HepG2 (cell line): ENCODE data around the gene LSS. TPM values are rescaled to one million over a fixed set of nuclear protein-coding genes. Genes with fewer than 3 reads are reported as not detected.

Source experiments
- ATAC-seq: fragments of 200-7000 bp; cut with Tn5 transposase; 3 replicates; pipeline ENCODE4 v1.9.1; 2020; ENCODE audit warnings: mild to moderate bottlenecking, moderate library complexity
- BruUV-seq: library from RNA; stranded (reverse); fragments of 400-500 nt; replicated peaks from 2 replicates; lab custom pipeline; 2021; lab: Mats Ljungman, UMichigan
- CTCF ChIA-PET: fragments of 300-600 bp; formaldehyde crosslinking; extraction: SDS; loops from one replicate; lab custom pipeline; 2021; ENCODE audit warnings: low total read pairs, inconsistent platforms, low intra/inter-chr PET ratio; lab: Yijun Ruan, JAX
- POLR2A ChIA-PET: fragments of 350-600 bp; sonication (Branson Sonifier 250); formaldehyde crosslinking; loops from one replicate; lab custom pipeline; 2020; ENCODE audit warnings: antibody characterized with exemption, inconsistent platforms; lab: Yijun Ruan, JAX
- DNase-seq: peaks from one replicate; pipeline ENCODE4 v3.0.0-alpha.2; 2015; ENCODE audit warnings: low spot score
- FAIRE-seq: peaks from 3 replicates; lab custom pipeline; 2011; peaks lifted over from hg19 to GRCh38; lab: Jason Lieb, UNC
- H2AFZ ChIP-seq: one replicate; pipeline ENCODE4 v1.6.1; 2011; ENCODE audit warnings: low read length, inconsistent platforms
- H3K27ac ChIP-seq: fragments of 300-600 bp; 3 replicates; pipeline ENCODE4 v1.8.0; 2011; ENCODE audit warnings: mixed run types, mild to moderate bottlenecking, mixed read lengths, low read length, inconsistent platforms; ENCODE audit not compliant: insufficient read depth; ENCODE audit errors: extremely low read length
- H3K27me3 ChIP-seq, 2 experiments: fragments of 200-600 bp in 1 of 2; 2 replicates in 1 of 2; 3 replicates in 1 of 2; pipeline versions ENCODE4 v1.6.0 to v1.8.0; 2011; ENCODE audit warnings: low read length in 2 of 2, mild to moderate bottlenecking in 2 of 2, moderate library complexity in 2 of 2, inconsistent platforms in 1 of 2; ENCODE audit not compliant: insufficient read depth in 2 of 2, control insufficient read depth in 1 of 2
- H3K36me3 ChIP-seq, 2 experiments: fragments of 200-600 bp in 1 of 2; replicated peaks in 1 of 2; 2 replicates in 1 of 2; 3 replicates in 1 of 2; pipeline versions ENCODE4 v1.5.1 to v1.8.0; 2011; ENCODE audit warnings: low read length in 2 of 2, inconsistent platforms in 1 of 2; ENCODE audit not compliant: insufficient read depth in 2 of 2, control insufficient read depth in 1 of 2
- H3K4me1 ChIP-seq: 2 replicates; pipeline ENCODE4 v1.5.1; 2012; ENCODE audit warnings: low read length, inconsistent platforms; ENCODE audit not compliant: insufficient read depth
- H3K4me2 ChIP-seq: 2 replicates; pipeline ENCODE4 v1.6.0; 2011; ENCODE audit warnings: low read depth, low read length, inconsistent platforms
- H3K4me3 ChIP-seq, 3 experiments: fragments of 200-600 bp in 1 of 3; sonication (generic), shearing (Covaris generic) in 1 of 3; replicated peaks in 1 of 3; 2 replicates each; pipeline ENCODE4 v1.5.1; 2011 to 2016; ENCODE audit warnings: low read length in 3 of 3, inconsistent platforms in 2 of 3, low read depth in 2 of 3, mild to moderate bottlenecking in 2 of 3, control low read depth in 1 of 3, mixed read lengths in 1 of 3; ENCODE audit not compliant: insufficient read depth in 1 of 3
- H3K79me2 ChIP-seq: one replicate; pipeline ENCODE4 v1.6.1; 2011; ENCODE audit warnings: low read length, inconsistent platforms; ENCODE audit not compliant: insufficient read depth
- H3K9ac ChIP-seq: 2 replicates; pipeline ENCODE4 v1.6.0; 2011; ENCODE audit warnings: mild to moderate bottlenecking, low read depth, low read length, inconsistent platforms; ENCODE audit not compliant: insufficient read depth
- H3K9me3 ChIP-seq: 2 replicates; pipeline ENCODE4 v1.5.1; 2012; ENCODE audit warnings: mild to moderate bottlenecking, low read length
- H4K20me1 ChIP-seq: 2 replicates; pipeline ENCODE4 v1.6.0; 2011; ENCODE audit warnings: inconsistent platforms, mild to moderate bottlenecking, low read length, moderate library complexity; ENCODE audit not compliant: insufficient read depth
- AGO2 ChIP-seq: fragments of 200-400 bp; formaldehyde crosslinking; optimal IDR thresholded peaks from 2 replicates; pipeline ENCODE3; 2017; ENCODE audit warnings: mild to moderate bottlenecking, low read depth, low read length, moderate library complexity
- AHR ChIP-seq: IDR thresholded peaks from 2 replicates; pipeline ENCODE4 v1.6.1; 2018; ENCODE audit warnings: missing genetic modification reagents, missing compliant biosample characterization
- AKAP8 ChIP-seq: sonication (generic); formaldehyde crosslinking; IDR thresholded peaks from 2 replicates; pipeline ENCODE4 v1.5.1; 2020; ENCODE audit warnings: mild to moderate bottlenecking, missing genetic modification reagents
- HMG20A ChIP-seq: IDR thresholded peaks from 2 replicates; pipeline ENCODE4 v1.6.1; 2016; ENCODE audit warnings: borderline replicate concordance
- MAFK ChIP-seq, 2 experiments: IDR thresholded peaks in 1 of 2; conservative IDR thresholded peaks in 1 of 2; 2 replicates each; pipeline ENCODE4 v1.6.1; 2011; ENCODE audit warnings: improper control_type of control experiment in 2 of 2, low read length in 2 of 2
- MED8 ChIP-seq: sonication (generic); formaldehyde crosslinking; IDR thresholded peaks from 2 replicates; pipeline ENCODE4 v1.8.1; 2023; ENCODE audit warnings: mild to moderate bottlenecking, missing genetic modification reagents; ENCODE audit not compliant: insufficient replicate concordance
- MEIS2 ChIP-seq: sonication (generic); formaldehyde crosslinking; IDR thresholded peaks from 2 replicates; pipeline ENCODE4 v1.9.0; 2021; ENCODE audit warnings: mild to moderate bottlenecking, missing genetic modification reagents
- NAIF1 ChIP-seq: sonication (generic); formaldehyde crosslinking; IDR thresholded peaks from 2 replicates; pipeline ENCODE4 v1.5.0; 2020; ENCODE audit warnings: mild to moderate bottlenecking, missing genetic modification reagents, borderline replicate concordance
- NONO ChIP-seq, 2 experiments: fragments of 450-650 bp in 1 of 2; sonication (generic) in 1 of 2; formaldehyde crosslinking in 1 of 2; IDR thresholded peaks in 1 of 2; conservative IDR thresholded peaks in 1 of 2; 2 replicates each; pipeline versions ENCODE4 v1.6.1 to v1.8.0; 2017 to 2022; ENCODE audit warnings: mild to moderate bottlenecking in 1 of 2, missing genetic modification reagents in 1 of 2, moderate library complexity in 1 of 2
- PCBP1 ChIP-seq: fragments of 200-400 bp; formaldehyde crosslinking; IDR thresholded peaks from 2 replicates; pipeline ENCODE4 v1.6.1; 2017; ENCODE audit warnings: mild to moderate bottlenecking, low read depth, low read length, borderline replicate concordance
- POLR2A ChIP-seq, 2 experiments: IDR thresholded peaks; 2 replicates each; pipeline ENCODE4 v1.6.1; 2011; ENCODE audit warnings: low read depth in 2 of 2, low read length in 2 of 2, mild to moderate bottlenecking in 1 of 2, moderate library complexity in 1 of 2; ENCODE audit not compliant: insufficient read depth in 1 of 2
- POLR2G ChIP-seq: fragments of 200-400 bp; formaldehyde crosslinking; IDR thresholded peaks from 2 replicates; pipeline ENCODE4 v1.6.1; 2018; ENCODE audit warnings: mild to moderate bottlenecking, low read depth, low read length, moderate library complexity
- RAD21 ChIP-seq: fragments of 450-650 bp; formaldehyde crosslinking; IDR thresholded peaks from 2 replicates; pipeline ENCODE4 v1.5.0; 2020; ENCODE audit warnings: mild to moderate bottlenecking
- RBM22 ChIP-seq: fragments of 200-400 bp; formaldehyde crosslinking; optimal IDR thresholded peaks from 2 replicates; pipeline ENCODE3; 2017; ENCODE audit warnings: mild to moderate bottlenecking, low read length, moderate library complexity
- SALL2 ChIP-seq: sonication (generic); formaldehyde crosslinking; IDR thresholded peaks from 2 replicates; pipeline ENCODE4 v1.8.1; 2023; ENCODE audit warnings: mild to moderate bottlenecking, missing genetic modification reagents, inconsistent platforms
- ZFX ChIP-seq: sonication (generic); formaldehyde crosslinking; IDR thresholded peaks from 2 replicates; pipeline ENCODE4 v1.4.0; 2020; ENCODE audit warnings: mild to moderate bottlenecking, low read depth, missing genetic modification reagents, moderate library complexity
- ZNF687 ChIP-seq: sonication (generic); formaldehyde crosslinking; IDR thresholded peaks from 2 replicates; pipeline ENCODE4 v1.5.1; 2020; ENCODE audit warnings: mild to moderate bottlenecking, missing genetic modification reagents, moderate library complexity
- ZSCAN25 ChIP-seq: sonication (generic); formaldehyde crosslinking; IDR thresholded peaks from 2 replicates; pipeline ENCODE4 v1.8.0; 2022; ENCODE audit warnings: mild to moderate bottlenecking, missing genetic modification reagents
- WGBS: methylation state at CpG from one replicate; pipeline ENCODE4 v1.1.6; 2017; ENCODE audit warnings: low lambda C conversion rate; 5-methylcytosine and 5-hydroxymethylcytosine counted together
- in situ Hi-C: cut with HindIII; loops from 2 replicates; pipeline ENCODE4 v1.10.0; 2017; ENCODE audit warnings: low pct_unique_long_range_greater_than_20kb; ENCODE audit not compliant: extremely low pct_ligation_motif_present
- intact Hi-C: fragments of 100-400 bp; cut with micrococcal nuclease; formaldehyde crosslinking; loops from one replicate; pipeline ENCODE4 v1.10.0; 2022; ENCODE audit not compliant: unreplicated experiment
- polyA plus RNA-seq, 8 experiments: library from polyadenylated mRNA; depleted of rRNA in 3 of 8; stranded (reverse) in 7 of 8; unstranded in 1 of 8; fragments of >200 nt; fragmentation: Illumina TruSeq in 4 of 8; extraction: Trizol in 4 of 8; gene quantifications; 2 replicates each; pipeline versions ENCODE4 v1.2.1 to v1.2.3, GENCODE V29; 2011 to 2016; ENCODE audit warnings: low read depth in 4 of 8, missing spikeins in 1 of 8, mixed read lengths in 1 of 8; ENCODE audit not compliant: insufficient read depth in 1 of 8
- total RNA-seq, 5 experiments: library from RNA; depleted of rRNA; stranded (reverse); fragments of >200 nt; fragmentation: Illumina TruSeq; extraction: Trizol; gene quantifications; 2 replicates each; pipeline ENCODE4 v1.2.3, GENCODE V29; 2016; ENCODE audit warnings: low read depth in 1 of 5

Gene LSS
- total and polyA plus RNA-seq, 2 of the 13 experiments (the other 11 are each of a cell fraction or from before 2014, with no cell fraction given) = 72.6 to 113 TPM

DNA sequence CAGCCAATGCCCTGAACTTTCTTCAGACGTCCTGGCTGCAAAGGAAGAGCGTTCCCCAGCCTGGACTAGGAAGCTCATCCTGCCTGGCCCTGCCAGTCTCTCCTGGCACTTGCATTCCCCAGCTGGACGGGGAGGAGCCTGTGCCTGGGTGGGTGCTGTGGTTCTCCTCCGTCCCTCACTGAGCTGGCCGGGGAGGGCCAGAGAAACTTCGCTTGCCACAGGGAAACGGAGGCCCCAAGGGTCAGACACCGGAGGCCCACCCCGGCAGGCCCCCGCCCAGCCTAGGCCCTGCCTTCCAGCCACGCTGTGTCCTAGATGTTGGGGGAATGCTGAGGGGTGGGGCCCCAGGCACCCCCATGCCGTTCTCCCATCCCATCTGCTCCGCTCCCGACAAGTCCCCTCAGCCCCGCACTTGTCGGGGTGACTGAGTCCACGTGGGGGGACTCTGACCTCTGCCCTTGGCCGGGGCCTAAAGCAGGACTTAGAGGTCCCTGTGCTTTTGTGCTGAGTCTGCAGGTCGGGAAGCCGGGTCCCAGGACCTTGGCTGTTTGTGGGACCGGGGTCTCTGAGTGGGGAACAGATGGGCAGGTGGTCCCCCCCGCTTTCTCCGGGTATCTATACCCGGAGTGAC is 78.0 kb downstream of the LSS start:
- 92% methylated on average over 17 of the region's 24 CpGs for WGBS
- no peak for DNase-seq

GRCh38 chr21:46150073-46150472 is 78.5 kb downstream of the LSS start:
- no TSS peak for BruUV-seq
- ChIA-PET POLR2A (no interaction called here), CTCF (no interaction called here)
- FAIRE-seq = no peak
- ATAC-seq = no peak; the same call in 2 of the 3 replicates
- intact Hi-C loops = no loop called here
- peaks cover 20% of the 10 kb centered on the region for H3K79me2 ChIP-seq
- H3K27me3 ChIP-seq = no peaks in the 10 kb centered on the region; a peak in 2 of 5 replicates
- H2AFZ ChIP-seq = no peak overlapping the region
- no peak overlapping the region for H3K9ac ChIP-seq
- H3K27ac ChIP-seq = no peak overlapping the region
- WGBS = 89% methylated on average over 5 of the region's 19 CpGs
- peaks cover 2 to 25% of the 10 kb centered on the region in 2 experiments; a peak in 4 of 5 replicates for H3K36me3 ChIP-seq
- peaks cover 8% of the 10 kb centered on the region; the same call in 1 of the 2 replicates for H4K20me1 ChIP-seq
- H3K4me2 ChIP-seq = no peak overlapping the region
- in situ Hi-C loops = no loop called here
- DNase-seq = no peak
- peaks cover 55% of the 10 kb centered on the region for H3K4me1 ChIP-seq
- no peak overlapping the region for H3K4me3 ChIP-seq
- H3K9me3 ChIP-seq = no peaks in the 10 kb centered on the region
- TF ChIP-seq SALL2 (CRISPR knock-in tag) (no peak), ZSCAN25 (CRISPR knock-in tag) (no peak), ZNF687 (0 out of 2 replicates have a peak, but pooled peaks have one; percentile 3), NAIF1 (no peak), MED8 (no peak), RAD21 (CRISPR knock-in tag) (no peak), ZFX (CRISPR knock-in tag) (no peak), AGO2 (peak; percentile 23), PCBP1 (no peak), AHR (CRISPR knock-in tag) (no peak), HMG20A (CRISPR knock-in tag) (no peak)

More for the DNA sequence above, 78.0 kb downstream of the LSS start:
- intact Hi-C loops (no loop called here), in situ Hi-C loops (no loop called here)
- Histone ChIP-seq H2AFZ (no peak overlapping the region), H3K4me2 (no peak overlapping the region), H3K9ac (no peak overlapping the region), H3K4me3 (no peak overlapping the region), H4K20me1 (peaks cover 8% of the 10 kb centered on the region; the same call in 1 of the 2 replicates), H3K36me3 (peaks cover 2 to 23% of the 10 kb centered on the region in 2 experiments; a peak in 4 of 5 replicates), H3K27ac (no peak overlapping the region), H3K4me1 (peaks cover 56% of the 10 kb centered on the region), H3K27me3 (no peaks in the 10 kb centered on the region; a peak in 2 of 5 replicates), H3K9me3 (no peaks in the 10 kb centered on the region), H3K79me2 (peaks cover 23% of the 10 kb centered on the region)
- BruUV-seq = no TSS peak
- ATAC-seq (no peak), FAIRE-seq (no peak)
- POLR2A ChIA-PET = no interaction called here
- CTCF ChIA-PET = no interaction called here
- TF ChIP-seq POLR2G = peak; percentile 29
- no peak for TF ChIP-seq POLR2A (IDR thresholded peaks at IDR 0.05; ENCODE audit: insufficient read depth in 1 of 2, low read depth in 2 of 2, low read length in 2 of 2)
- TF ChIP-seq AGO2 = peak; percentile 82
- peak; percentile 58 to 64; a peak in 3 of 4 replicates for TF ChIP-seq MAFK (conservative IDR thresholded peaks at IDR 0.05 in 1 of 2, IDR thresholded peaks at IDR 0.05 in 1 of 2; ENCODE audit: low read length in 2 of 2)
- no peak for TF ChIP-seq MEIS2
- TF ChIP-seq NONO (IDR thresholded peaks at IDR 0.05) = no peak
- 0 out of 2 replicates have a peak, but pooled peaks have one; percentile 39 for TF ChIP-seq NONO (CRISPR knock-in tag; conservative IDR thresholded peaks at IDR 0.05)
- peak; percentile 95 for TF ChIP-seq AKAP8 (CRISPR knock-in tag)
- TF ChIP-seq RBM22 = peak; percentile 53
